GF-D8 (cell line): Measurements from ENCODE around the gene MAPK9.

Experiments used
- DNase-seq: peaks from one replicate; lab custom pipeline; 2025; lab: John Stamatoyannopoulos, UW

Gene MAPK9

GRCh38 chr5:180291943-180292831 lies at the start of gene MAPK9:
Gene MAPK9, minus strand, starts transcription at chr5:180292083. Its CDS starts 11,522 bp downstream, at chr5:180280561.
- peak; percentile 38 for DNase-seq

GRCh38 chr5:180341595-180341994 lies 49.7 kb upstream of the MAPK9 start:
- no peak for DNase-seq

GRCh38 chr5:180340856-180341255 lies 49.0 kb upstream of the MAPK9 start:
- no peak for DNase-seq

- no peak for DNase-seq
Observed at GRCh38 chr5:180339583-180340183, 47.8 kb upstream of the MAPK9 start.

GRCh38 chr5:180338001-180338707 lies 46.3 kb upstream of the MAPK9 start:
- no peak for DNase-seq

GRCh38 chr5:180336234-180337020 lies 44.5 kb upstream of the MAPK9 start:
- DNase-seq = no peak

GRCh38 chr5:180335614-180336233 lies 43.8 kb upstream of the MAPK9 start:
- no peak for DNase-seq

GRCh38 chr5:180334751-180335613 lies 43.1 kb upstream of the MAPK9 start:
- DNase-seq = no peak

GRCh38 chr5:180334176-180334575 lies 42.3 kb upstream of the MAPK9 start:
- DNase-seq = no peak

GRCh38 chr5:180333661-180334060 lies 41.8 kb upstream of the MAPK9 start:
- DNase-seq = no peak

- no peak for DNase-seq
Observed at GRCh38 chr5:180332861-180333260, 41.0 kb upstream of the MAPK9 start.

GRCh38 chr5:180332051-180332517 lies 40.2 kb upstream of the MAPK9 start:
- DNase-seq = no peak

- DNase-seq = no peak
Observed at GRCh38 chr5:180331647-180331950, 39.7 kb upstream of the MAPK9 start.

- DNase-seq = no peak
Observed at GRCh38 chr5:180330810-180331646, 39.1 kb upstream of the MAPK9 start.

GRCh38 chr5:180330270-180330648 lies 38.4 kb upstream of the MAPK9 start:
- no peak for DNase-seq

- DNase-seq = no peak
Observed at GRCh38 chr5:180329606-180330269, 37.9 kb upstream of the MAPK9 start.

- no peak for DNase-seq
Observed at GRCh38 chr5:180329138-180329435, 37.2 kb upstream of the MAPK9 start.

GRCh38 chr5:180328296-180329137 lies 36.6 kb upstream of the MAPK9 start:
- DNase-seq = peak; percentile 28
